Heart left ventricle (tissue), 16 donors: ENCODE measurements around the gene SNAP91. TPM values are rescaled to one million over a fixed set of nuclear protein-coding genes. Genes with fewer than 3 reads are reported as not detected.
A peak's percentile ranks its signal among the peaks of the same experiment; 100 is the strongest.

Source experiments
- ATAC-seq, 4 donors: fragments of 200-7000 bp; cut with Tn5 transposase; one replicate each; pipeline ENCODE4 v1.9.1; 2020 to 2022; ENCODE audit warnings: moderate library complexity in 4 of 4, mild to moderate bottlenecking in 3 of 4, moderate number of reproducible peaks in 1 of 4
- DNase-seq, 5 donors: peaks; one replicate each; pipeline ENCODE4 v3.0.0-alpha.2; 2020
- H3K27ac ChIP-seq, 12 donors: fragments of 200-600 bp; sonication (generic) in 4 of 12; one replicate each; pipeline versions ENCODE4 v1.5.0 to v1.8.0; 2016 to 2022; ENCODE audit warnings: mild to moderate bottlenecking in 2 of 12
- H3K27me3 ChIP-seq, 9 donors: fragments of 200-600 bp; sonication (generic) in 2 of 9; one replicate each; pipeline versions ENCODE4 v1.5.1 to v1.8.0; 2016 to 2022; ENCODE audit warnings: mild to moderate bottlenecking in 3 of 9
- H3K36me3 ChIP-seq, 9 donors: fragments of 200-600 bp; sonication (generic) in 2 of 9; one replicate each; pipeline versions ENCODE4 v1.5.0 to v1.8.0; 2018 to 2022; ENCODE audit warnings: mild to moderate bottlenecking in 2 of 9
- H3K4me1 ChIP-seq, 12 donors: fragments of 200-600 bp; sonication (generic) in 4 of 12; one replicate each; pipeline versions ENCODE4 v1.5.0 to v1.8.0; 2016 to 2022; ENCODE audit warnings: mild to moderate bottlenecking in 3 of 12
- H3K4me3 ChIP-seq, 12 donors: fragments of 200-600 bp; sonication (generic) in 4 of 12; one replicate each; pipeline versions ENCODE4 v1.5.0 to v1.8.0; 2017 to 2022; ENCODE audit warnings: mild to moderate bottlenecking in 9 of 12, moderate library complexity in 4 of 12
- H3K9me3 ChIP-seq, 12 donors: fragments of 200-600 bp; sonication (generic) in 4 of 12; one replicate each; pipeline versions ENCODE4 v1.5.0 to v1.8.0; 2016 to 2022; ENCODE audit warnings: mild to moderate bottlenecking in 1 of 12
- CTCF ChIP-seq, 12 donors: fragments of 200-600 bp; sonication (generic) in 4 of 12; IDR thresholded peaks; one replicate each; pipeline versions ENCODE4 v1.5.0 to v1.8.0; 2018 to 2022; ENCODE audit warnings: antibody characterized with exemption in 12 of 12, mild to moderate bottlenecking in 5 of 12
- POLR2A ChIP-seq, 2 donors: fragments of 450-650 bp; IDR thresholded peaks; one replicate each; pipeline ENCODE4 v1.6.1; 2017; ENCODE audit warnings: antibody characterized with exemption in 2 of 2, mild to moderate bottlenecking in 2 of 2, moderate library complexity in 2 of 2
- WGBS, 4 donors: extraction: QIAGEN DNeasy Blood & Tissue Kit in 2 of 4; methylation state at CpG; one replicate each; pipeline versions ENCODE4 v1.1.5 to v1.1.7; 2013 to 2018; 5-methylcytosine and 5-hydroxymethylcytosine counted together
- intact Hi-C, 10 donors: fragments of 100-400 bp; cut with DNase I; formaldehyde crosslinking; loops; one replicate each; pipeline versions ENCODE4 v1.11.1 to v1.14.2; 2022
- polyA plus RNA-seq, 2 donors: library from polyadenylated mRNA; stranded (reverse); fragments of 200-250 nt; gene quantifications; one replicate each; pipeline ENCODE4 v1.2.3, GENCODE V29; 2013
- total RNA-seq, 9 donors: library from RNA; depleted of rRNA in 2 of 9; stranded (reverse); fragments of >200 nt in 2 of 9; fragmentation: NEBNext Ultra II Directional in 3 of 9; extraction: Animal tissue kit (Norgen Biotek cat#: 25700) in 3 of 9; gene quantifications; one replicate each; pipeline versions ENCODE4 v1.1.0 to v1.2.4, GENCODE V29; 2016 to 2023
- donor health status: ischemic (EF 13 %, LVEDD 7.1; RV severe dilation, severe dysfunction).
- donor health status: healthy with polysubstance abuse.
- donor health status: DM: no; HTN: yes; CAD: no.
- donor health status: DM: no; HTN: no; CAD: no.
- donor health status: ischemic (EF 25% LVEDD 6.9; RV normal size, moderate dysfunction).
- donor health status: ischemic (EF 25% LVEDD 5.7; RV mildly dilated, moderate dysfunction).
- donor health status: healthy.
- donor health status: DM: yes; HTN: yes; CAD: no.
- donor health status: ischemic (EF 35%, LVEDD 5.7; RV mildly dilated, moderate dysfunction).
- donor health status: nonischemic (EF 11% LVEDD 7.7; RV severe dilation, severe dysfunction).
- donor health status: DM: yes; HTN: yes; CAD: no.
- donor health status: PGD.
- donor health status: ischemic (EF 29% LVEDD 5.4; RV normal size, mild dysfunction).
- donor health status: nonischemic (EF 23%, LVEDD 6.1; RV moderate dilation, normal function).

SNAP91 gene
- total and polyA plus RNA-seq, 11 donors = 0.19 to 3.9 (median 1.8) TPM

DNA sequence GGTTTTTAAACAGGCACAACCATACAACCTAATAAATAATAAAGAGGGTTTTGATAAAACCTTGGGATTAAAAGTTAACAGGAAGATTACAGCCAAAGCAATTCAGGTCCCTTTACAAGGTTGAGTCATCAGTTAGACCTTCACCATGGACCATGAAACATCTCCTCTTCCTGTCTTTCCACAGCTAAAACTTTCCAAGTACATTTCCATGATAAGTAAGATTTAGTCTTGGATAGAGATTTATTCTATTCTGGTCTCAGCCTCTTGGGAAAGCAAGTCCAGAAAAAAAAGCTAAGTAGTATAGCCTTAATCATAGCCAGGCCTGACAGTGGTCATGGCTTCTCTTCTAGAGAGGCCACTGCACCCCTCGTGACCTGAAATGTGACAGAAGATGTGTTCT lies 199.5 kb downstream of the SNAP91 start:
- DNase-seq = no peak
- Histone ChIP-seq H3K4me1 (peaks cover 0 to 20% (median 4%) of the 10 kb centered on the region in 12 donors), H3K36me3 (no peaks in the 10 kb centered on the region), H3K27ac (no peak overlapping the region), H3K9me3 (no peaks in the 10 kb centered on the region), H3K27me3 (peaks cover 0 to 26% (median 0%) of the 10 kb centered on the region in 9 donors), H3K4me3 (no peak overlapping the region)
- no peak for ATAC-seq
- WGBS, 4 donors = 70 to 100% (median 78%) methylated on average over 1 of the region's 1 CpG
- intact Hi-C loops = no loop called here
- TF ChIP-seq POLR2A (IDR thresholded peaks at IDR 0.05) = no peak
- no peak for TF ChIP-seq CTCF (IDR thresholded peaks at IDR 0.05)

- H3K4me1 ChIP-seq = peaks cover 0 to 13% (median 0%) of the 10 kb centered on the region in 12 donors
- H3K27me3 ChIP-seq = no peaks in the 10 kb centered on the region
- whole genome bisulfite sequencing, 4 donors = 56 to 68% (median 58%) methylated on average over 4 of the region's 4 CpGs
- TF ChIP-seq POLR2A (IDR thresholded peaks at IDR 0.05) (no peak), CTCF (IDR thresholded peaks at IDR 0.05) (no peak)
- H3K9me3 ChIP-seq = no peaks in the 10 kb centered on the region
- H3K27ac ChIP-seq = peak overlapping the region in 1 of 12 donors; percentile 8
- intact Hi-C loops = no loop called here
- no peak overlapping the region for H3K4me3 ChIP-seq
- H3K36me3 ChIP-seq = no peaks in the 10 kb centered on the region
- peak in 3 of 5 donors; percentile 14 to 29 (median 20) for DNase-seq
- ATAC-seq = peak in 3 of 4 donors; percentile 45 to 73 (median 71)
Observed at GRCh38 chr6:83505356-83505755, 203.5 kb downstream of the SNAP91 start.

Other genes with a start within 250 kb of the SNAP91 start
- under 1 TPM in 4 of 9 donors, not detected in 5; 0.20 to 0.75 (median 0.49) TPM for gene PRSS35, start 196.6 kb downstream of the SNAP91 start, total RNA-seq
- gene PRSS35, start 196.6 kb downstream of the SNAP91 start, polyA plus RNA-seq = under 1 TPM; 0.08 to 0.15 TPM
- gene RIPPLY2, start 144.3 kb upstream of the SNAP91 start, total RNA-seq = not detected
- not detected for gene RIPPLY2, start 144.3 kb upstream of the SNAP91 start, polyA plus RNA-seq
- 10 to 100 TPM in 7 of 9 donors, 1 to 10 TPM in 2; 4.6 to 29.0 (median 15.6) TPM for gene CYB5R4, start 150.6 kb upstream of the SNAP91 start, total RNA-seq
- gene CYB5R4, start 150.6 kb upstream of the SNAP91 start, polyA plus RNA-seq = 10 to 100 TPM in 1 of 2 donors, 1 to 10 TPM in 1; 1.3 to 16.3 TPM